ENCODE results near the gene ELF5. TPM values are rescaled to one million over a fixed set of nuclear protein-coding genes. Genes with fewer than 3 reads are reported as not detected.
A peak's percentile ranks its signal among the peaks of the same experiment; 100 is the strongest.

The ELF5 gene
- total RNA-seq, 1 experiment from 2014 or later: not detected

DNA sequence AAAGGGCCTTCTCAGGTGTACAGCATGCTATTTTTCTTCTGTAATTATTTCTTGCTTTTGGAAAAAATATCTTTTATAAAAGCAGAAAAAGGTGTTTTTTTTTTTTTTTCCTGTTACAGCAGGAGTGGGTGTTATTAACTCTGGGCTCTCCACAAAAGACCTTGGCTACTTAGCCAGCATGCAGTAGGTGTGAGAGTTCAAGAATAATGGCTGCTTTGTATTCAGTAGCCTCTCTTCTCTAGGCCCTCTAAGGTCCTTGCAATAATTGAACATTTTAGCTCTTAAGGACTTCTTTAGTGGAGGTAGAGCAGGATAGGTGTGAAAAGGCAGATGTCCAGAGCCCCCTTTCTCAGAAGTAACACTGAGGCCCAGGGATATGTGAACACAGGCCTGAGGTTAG is 3.4 kb downstream of the ELF5 start:
- H3K36me3 ChIP-seq (replicated peaks; ENCODE audit: control insufficient read depth, insufficient read depth, low read length): no peaks in the 10 kb centered on the region
- no peak for DNase-seq
- H3K27me3 ChIP-seq (ENCODE audit: control insufficient read depth, insufficient read depth, low read length): no peaks in the 10 kb centered on the region
- no peak overlapping the region for H3K4me3 ChIP-seq (ENCODE audit: insufficient read depth, low read depth, low read length)

DNA sequence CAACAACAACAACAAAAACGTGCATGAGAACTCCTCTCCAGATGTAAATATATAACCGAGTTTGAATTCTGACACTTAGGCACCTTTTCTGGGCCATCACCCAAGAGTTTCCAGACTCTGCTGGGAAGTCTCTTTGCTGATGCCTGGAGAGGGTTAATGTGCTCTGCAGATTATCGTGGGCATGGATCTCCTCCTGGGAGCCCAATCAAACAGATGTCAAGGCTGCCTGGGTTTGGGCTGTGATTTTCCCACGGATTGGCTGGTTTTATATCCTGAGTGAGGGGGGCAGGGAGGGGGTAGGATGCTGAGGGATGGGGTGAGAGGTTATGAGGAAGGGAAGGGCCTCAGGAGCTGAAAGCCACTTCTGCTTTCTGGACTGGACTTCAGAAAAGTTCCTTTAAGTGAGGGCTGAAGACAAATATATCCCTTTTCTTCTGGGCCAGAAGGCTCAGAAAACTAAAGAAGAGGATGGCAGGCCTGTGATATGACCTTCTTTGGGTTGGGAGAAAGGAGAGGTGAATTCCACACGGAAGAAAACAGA is 4.2 kb downstream of the ELF5 start:
- DNase-seq: no peak
- Histone ChIP-seq H3K4me3 (ENCODE audit: insufficient read depth, low read depth, low read length) (no peak overlapping the region), H3K27me3 (ENCODE audit: control insufficient read depth, insufficient read depth, low read length) (no peaks in the 10 kb centered on the region), H3K36me3 (replicated peaks; ENCODE audit: control insufficient read depth, insufficient read depth, low read length) (no peaks in the 10 kb centered on the region)

DNA sequence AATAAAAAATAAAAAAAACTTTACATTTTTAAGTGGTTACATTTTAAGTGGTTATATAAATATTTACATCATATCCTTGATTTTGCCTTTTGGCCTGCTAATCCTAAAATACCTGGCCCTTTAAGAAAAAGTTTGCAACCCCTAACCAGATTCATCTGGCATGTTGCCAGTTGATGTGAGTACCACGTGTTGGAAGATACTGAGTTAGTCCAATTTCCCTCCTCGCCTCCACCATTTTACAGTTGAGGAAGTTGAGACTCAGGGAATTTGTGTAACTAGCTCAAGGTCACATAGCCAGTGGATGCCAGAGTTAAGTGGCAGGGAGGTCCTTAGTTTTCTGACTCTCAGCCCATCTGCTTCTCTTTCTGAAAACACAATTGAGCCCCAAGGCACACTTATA is 5.1 kb downstream of the ELF5 start:
- Histone ChIP-seq H3K27me3 (ENCODE audit: control insufficient read depth, insufficient read depth, low read length) (no peaks in the 10 kb centered on the region), H3K36me3 (replicated peaks; ENCODE audit: control insufficient read depth, insufficient read depth, low read length) (no peaks in the 10 kb centered on the region), H3K4me3 (ENCODE audit: insufficient read depth, low read depth, low read length) (no peak overlapping the region)
- DNase-seq: no peak

DNA sequence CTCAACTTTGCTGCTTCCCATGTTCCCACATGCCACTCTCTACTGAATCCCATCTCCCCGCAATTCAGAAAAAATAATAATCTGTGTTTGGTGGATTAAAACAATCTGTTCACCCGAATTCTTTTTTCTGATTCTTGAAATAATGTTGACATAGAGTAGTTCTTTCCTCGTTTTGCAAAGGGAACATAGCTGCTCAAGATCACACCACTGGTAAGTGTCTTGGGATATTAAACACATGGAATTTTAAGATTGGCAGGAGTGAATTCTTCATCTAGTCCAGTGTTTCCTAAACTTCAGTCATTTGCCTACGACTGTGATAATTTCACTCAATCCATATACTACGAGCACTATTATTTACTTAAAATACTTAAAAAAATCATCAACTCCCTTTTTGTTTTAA is 6.0 kb downstream of the ELF5 start:
- Histone ChIP-seq H3K36me3 (replicated peaks; ENCODE audit: control insufficient read depth, insufficient read depth, low read length) (no peaks in the 10 kb centered on the region), H3K4me3 (ENCODE audit: insufficient read depth, low read depth, low read length) (no peak overlapping the region), H3K27me3 (ENCODE audit: control insufficient read depth, insufficient read depth, low read length) (no peaks in the 10 kb centered on the region)
- no peak for DNase-seq

DNA sequence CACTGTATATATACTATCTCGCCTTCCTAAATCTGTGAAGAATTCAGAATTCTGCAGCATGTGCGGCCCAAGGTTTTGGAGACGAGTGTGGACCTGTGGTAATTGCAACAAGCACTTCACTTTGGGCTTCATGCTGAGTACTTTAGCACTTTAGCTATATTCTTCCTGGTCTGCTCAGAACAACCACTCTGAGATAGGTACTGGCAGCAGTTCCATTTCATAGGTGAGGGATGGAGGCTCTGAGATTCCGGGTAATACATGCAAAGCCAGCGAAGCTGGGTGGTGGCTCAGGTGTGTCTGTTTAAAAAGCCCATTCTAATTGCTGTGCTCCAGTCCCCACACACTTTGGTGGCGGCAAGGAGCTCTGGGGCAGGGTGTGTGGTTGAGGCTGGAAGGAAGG is 6.4 kb downstream of the ELF5 start:
- Histone ChIP-seq H3K36me3 (replicated peaks; ENCODE audit: control insufficient read depth, insufficient read depth, low read length) (no peaks in the 10 kb centered on the region), H3K4me3 (ENCODE audit: insufficient read depth, low read depth, low read length) (no peak overlapping the region), H3K27me3 (ENCODE audit: control insufficient read depth, insufficient read depth, low read length) (no peaks in the 10 kb centered on the region)
- no peak for DNase-seq

DNA sequence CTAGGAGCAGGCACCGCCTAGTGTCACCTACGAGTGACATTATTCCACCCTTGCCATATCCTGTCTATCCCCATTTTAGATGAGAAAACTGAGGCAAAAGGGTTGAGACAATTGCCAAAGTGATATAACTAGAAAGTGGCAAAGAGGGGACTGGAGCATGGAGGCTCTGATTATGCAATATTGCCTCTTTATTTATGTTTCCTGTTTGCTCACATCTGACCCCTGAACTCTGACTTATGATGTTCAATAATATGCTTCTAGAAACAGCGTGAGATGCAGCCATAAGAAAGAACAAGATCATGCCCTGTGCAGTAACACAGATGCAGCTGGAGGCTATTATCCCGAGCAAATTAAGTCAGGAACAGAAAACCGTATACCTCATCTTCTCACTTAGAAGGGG is 7.7 kb downstream of the ELF5 start:
- H3K27me3 ChIP-seq (ENCODE audit: control insufficient read depth, insufficient read depth, low read length): no peaks in the 10 kb centered on the region
- DNase-seq: no peak
- H3K36me3 ChIP-seq (replicated peaks; ENCODE audit: control insufficient read depth, insufficient read depth, low read length): no peaks in the 10 kb centered on the region
- H3K4me3 ChIP-seq (ENCODE audit: insufficient read depth, low read depth, low read length): no peak overlapping the region

DNA sequence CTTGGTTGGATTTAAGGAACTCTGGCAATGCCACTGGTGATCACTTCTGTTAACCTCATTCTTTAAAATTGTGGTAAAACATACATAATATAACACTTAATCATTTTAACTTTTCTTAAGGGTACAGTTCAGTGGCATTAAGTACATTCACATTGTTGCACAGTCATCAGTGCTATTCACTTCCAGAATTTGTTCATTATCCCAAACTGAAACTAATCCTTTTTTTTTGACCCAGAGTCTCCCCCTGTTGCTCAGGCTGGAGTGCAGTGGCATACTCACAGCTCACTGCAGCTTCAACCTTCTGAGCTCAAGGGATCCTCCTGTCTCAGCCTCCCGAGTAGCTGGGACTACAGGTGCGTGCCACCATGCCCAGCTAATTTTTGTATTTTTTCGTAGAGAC is 10.6 kb downstream of the ELF5 start:
- no peak for DNase-seq
- H3K4me3 ChIP-seq (ENCODE audit: insufficient read depth, low read depth, low read length): no peak overlapping the region
- no peaks in the 10 kb centered on the region for H3K36me3 ChIP-seq (replicated peaks; ENCODE audit: control insufficient read depth, insufficient read depth, low read length)
- H3K27me3 ChIP-seq (ENCODE audit: control insufficient read depth, insufficient read depth, low read length): no peaks in the 10 kb centered on the region

DNA sequence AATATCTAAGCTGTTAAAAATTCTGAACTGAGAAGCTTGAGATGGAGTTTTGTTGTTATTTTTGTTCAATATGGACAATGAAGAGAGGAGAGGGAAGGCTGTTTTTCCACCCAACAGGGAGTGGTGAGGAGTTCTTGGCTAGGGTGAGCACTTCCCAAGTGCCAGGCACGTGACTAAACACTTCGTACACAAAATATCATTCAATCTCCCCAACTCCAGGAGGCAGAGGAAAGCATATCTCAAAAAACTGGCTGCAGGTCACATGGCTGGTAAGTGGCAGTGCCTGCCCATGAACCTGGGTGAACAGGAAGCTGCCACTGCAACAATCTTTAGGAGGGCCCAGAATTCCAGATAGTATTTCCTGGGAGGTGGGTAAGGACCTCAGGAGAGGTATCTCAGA is 11.6 kb downstream of the ELF5 start:
- no peak for DNase-seq
- Histone ChIP-seq H3K4me3 (ENCODE audit: insufficient read depth, low read depth, low read length) (no peak overlapping the region), H3K27me3 (ENCODE audit: control insufficient read depth, insufficient read depth, low read length) (no peaks in the 10 kb centered on the region), H3K36me3 (replicated peaks; ENCODE audit: control insufficient read depth, insufficient read depth, low read length) (no peaks in the 10 kb centered on the region; the same call in 1 of the 2 replicates)

DNA sequence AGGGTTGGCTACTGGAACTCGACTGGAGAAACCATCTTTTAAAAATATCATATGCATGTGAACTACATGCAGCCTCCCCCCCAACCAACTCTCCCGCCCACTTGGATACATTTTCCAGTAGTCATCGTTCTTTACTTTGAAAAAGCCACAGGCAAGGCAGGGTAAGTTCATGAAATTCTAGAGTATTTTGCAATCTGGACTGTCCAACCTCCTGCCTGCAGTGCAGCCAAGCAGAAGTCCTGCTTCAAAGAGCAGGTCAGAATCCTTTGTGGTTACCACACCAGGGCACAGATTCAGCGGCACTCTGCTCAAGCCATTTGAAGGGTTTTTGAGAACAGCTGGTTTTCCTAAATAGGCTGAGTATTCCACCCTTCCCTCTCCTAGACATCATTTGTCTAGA is 12.1 kb downstream of the ELF5 start:
- DNase-seq: no peak
- H3K4me3 ChIP-seq (ENCODE audit: insufficient read depth, low read depth, low read length): no peak overlapping the region
- H3K27me3 ChIP-seq (ENCODE audit: control insufficient read depth, insufficient read depth, low read length): no peaks in the 10 kb centered on the region
- no peaks in the 10 kb centered on the region; the same call in 1 of the 2 replicates for H3K36me3 ChIP-seq (replicated peaks; ENCODE audit: control insufficient read depth, insufficient read depth, low read length)

DNA sequence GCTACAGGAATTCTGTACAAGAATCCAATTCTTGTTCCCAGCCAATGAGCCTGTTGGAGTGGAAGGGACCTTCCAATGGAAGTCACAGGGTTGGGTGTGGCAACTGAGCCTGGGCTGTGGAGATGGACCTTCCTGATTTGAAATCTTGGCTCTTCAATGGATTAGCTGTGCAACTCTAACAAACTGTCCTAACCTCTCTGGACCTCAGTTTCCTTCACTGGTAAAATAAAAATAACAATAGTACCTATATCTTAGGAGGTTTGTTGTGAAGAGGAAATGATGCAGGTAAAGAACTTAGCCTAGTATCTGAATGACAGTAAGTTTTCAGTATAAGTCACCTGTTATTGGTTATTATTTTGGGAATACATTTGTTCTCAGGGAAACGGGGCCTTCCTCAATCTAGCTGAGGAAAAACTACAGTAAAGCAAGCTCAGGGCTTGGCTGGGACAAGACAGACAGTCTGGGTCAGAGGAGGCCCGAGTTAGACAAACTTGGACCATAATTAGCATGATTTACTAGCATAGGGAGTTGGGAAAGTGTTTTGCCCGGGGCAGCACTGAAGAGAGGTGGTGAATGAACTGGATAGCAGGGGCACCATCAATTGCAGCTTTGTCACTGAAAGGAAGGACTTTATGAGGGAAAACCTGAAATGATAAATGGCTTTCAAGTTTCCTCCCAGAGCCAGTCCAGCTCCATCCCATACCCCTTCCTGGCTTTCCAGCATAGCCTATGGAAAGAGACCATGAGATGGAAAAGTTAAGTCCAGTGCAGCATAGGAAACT is 13.7 kb downstream of the ELF5 start:
- Histone ChIP-seq H3K27me3 (ENCODE audit: control insufficient read depth, insufficient read depth, low read length) (no peaks in the 10 kb centered on the region), H3K36me3 (replicated peaks; ENCODE audit: control insufficient read depth, insufficient read depth, low read length) (no peaks in the 10 kb centered on the region; the same call in 1 of the 2 replicates), H3K4me3 (ENCODE audit: insufficient read depth, low read depth, low read length) (no peak overlapping the region)
- no peak for DNase-seq

DNA sequence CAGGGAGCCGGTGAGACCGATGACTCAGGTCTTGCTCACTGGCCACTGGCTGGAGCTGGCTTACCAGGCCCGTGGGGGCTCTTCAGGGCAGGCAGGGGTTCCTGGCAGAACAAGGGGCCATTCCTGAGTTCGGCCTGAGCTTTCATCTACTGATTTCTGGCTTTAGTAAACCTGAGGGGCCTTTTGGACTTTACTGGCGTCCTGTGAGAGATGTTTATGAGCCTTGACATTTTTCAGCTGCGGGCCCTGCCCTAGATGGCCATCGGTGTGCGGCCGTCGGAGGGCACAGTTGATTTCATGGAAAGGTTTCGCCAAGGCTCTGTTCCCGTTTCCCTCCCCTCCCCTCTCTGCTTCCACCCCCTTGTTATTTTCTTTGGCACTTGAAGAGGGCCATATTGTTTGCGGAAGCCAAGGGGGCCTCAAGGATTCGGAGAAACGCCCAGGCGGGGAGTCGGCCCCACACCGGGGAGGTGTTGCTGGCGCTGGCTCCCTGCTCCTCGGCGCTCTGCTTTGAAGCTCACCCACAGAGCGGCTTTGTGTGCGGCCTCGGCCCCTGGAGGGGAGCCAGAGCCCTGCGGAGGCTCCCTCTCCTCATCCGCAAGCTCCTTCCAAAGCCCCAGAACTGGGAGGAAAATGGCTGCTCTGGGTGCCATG is 17.7 kb downstream of the ELF5 start:
- Histone ChIP-seq H3K4me3 (ENCODE audit: insufficient read depth, low read depth, low read length) (no peak overlapping the region), H3K36me3 (replicated peaks; ENCODE audit: control insufficient read depth, insufficient read depth, low read length) (no peaks in the 10 kb centered on the region; the same call in 1 of the 2 replicates)
- peak; percentile 33 for DNase-seq

DNA sequence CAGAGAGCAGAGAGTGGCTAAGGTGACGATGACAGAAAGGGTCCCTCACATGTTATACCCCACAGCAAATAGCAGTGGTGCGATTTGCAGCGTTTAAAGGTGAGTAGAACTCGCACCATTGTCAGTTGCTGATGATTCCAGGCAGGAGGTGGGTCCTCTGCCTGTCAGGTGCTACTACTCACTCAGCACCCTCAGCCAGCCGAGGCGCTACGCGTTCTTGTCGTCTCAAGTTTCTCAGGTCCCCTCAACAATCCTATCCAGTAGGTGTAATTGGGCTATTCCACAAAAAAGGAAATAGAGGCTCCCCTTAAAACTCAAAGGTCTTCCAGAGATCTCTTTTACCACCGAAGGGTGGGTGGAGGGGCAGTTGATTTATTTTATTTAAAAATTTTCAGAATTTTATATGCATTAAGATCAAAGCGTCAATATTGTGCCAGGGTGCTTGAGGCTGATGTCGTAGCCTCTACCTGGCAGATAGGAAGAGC is 18.3 kb downstream of the ELF5 start:
- Histone ChIP-seq H3K4me3 (ENCODE audit: insufficient read depth, low read depth, low read length) (no peak overlapping the region), H3K27me3 (ENCODE audit: control insufficient read depth, insufficient read depth, low read length) (no peaks in the 10 kb centered on the region), H3K36me3 (replicated peaks; ENCODE audit: control insufficient read depth, insufficient read depth, low read length) (no peaks in the 10 kb centered on the region; the same call in 1 of the 2 replicates)
- no peak for DNase-seq

More for the DNA sequence above, 17.7 kb downstream of the ELF5 start:
- no peaks in the 10 kb centered on the region for H3K27me3 ChIP-seq (ENCODE audit: control insufficient read depth, insufficient read depth, low read length)

DNA sequence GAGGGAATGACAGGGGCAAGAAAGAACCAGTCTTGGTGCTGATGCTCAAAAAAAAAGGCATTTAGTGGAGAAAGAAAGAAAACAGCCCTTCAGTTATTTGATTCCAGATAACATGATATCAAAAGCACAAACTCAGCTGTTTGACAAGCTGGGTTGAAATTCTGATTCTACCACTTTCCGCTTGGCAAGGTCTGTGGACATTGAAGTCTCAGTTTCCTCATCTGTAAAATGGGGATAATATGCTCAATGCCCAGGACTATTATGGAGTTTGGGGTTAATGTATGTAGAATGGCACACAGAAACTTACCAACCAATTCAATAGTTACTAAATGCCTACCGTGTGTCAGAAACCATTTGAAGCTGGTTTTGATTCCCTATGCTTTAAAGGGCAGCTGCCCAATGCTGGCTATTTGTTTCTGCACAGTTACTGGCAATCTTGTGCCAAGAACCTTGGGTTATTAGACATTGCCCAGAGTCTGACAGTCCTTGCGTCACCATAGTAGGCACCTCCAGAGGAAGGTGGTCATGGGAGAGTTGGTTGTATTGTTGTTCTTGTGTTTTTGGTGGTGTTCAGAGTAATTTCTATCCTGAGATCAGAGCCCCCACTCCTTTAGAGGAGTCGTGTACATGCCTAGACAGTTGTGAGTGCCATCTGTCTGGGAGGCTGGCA is 19.5 kb downstream of the ELF5 start:
- Histone ChIP-seq H3K36me3 (replicated peaks; ENCODE audit: control insufficient read depth, insufficient read depth, low read length) (no peaks in the 10 kb centered on the region; the same call in 1 of the 2 replicates), H3K4me3 (ENCODE audit: insufficient read depth, low read depth, low read length) (no peak overlapping the region), H3K27me3 (ENCODE audit: control insufficient read depth, insufficient read depth, low read length) (no peaks in the 10 kb centered on the region)
- no peak for DNase-seq

DNA sequence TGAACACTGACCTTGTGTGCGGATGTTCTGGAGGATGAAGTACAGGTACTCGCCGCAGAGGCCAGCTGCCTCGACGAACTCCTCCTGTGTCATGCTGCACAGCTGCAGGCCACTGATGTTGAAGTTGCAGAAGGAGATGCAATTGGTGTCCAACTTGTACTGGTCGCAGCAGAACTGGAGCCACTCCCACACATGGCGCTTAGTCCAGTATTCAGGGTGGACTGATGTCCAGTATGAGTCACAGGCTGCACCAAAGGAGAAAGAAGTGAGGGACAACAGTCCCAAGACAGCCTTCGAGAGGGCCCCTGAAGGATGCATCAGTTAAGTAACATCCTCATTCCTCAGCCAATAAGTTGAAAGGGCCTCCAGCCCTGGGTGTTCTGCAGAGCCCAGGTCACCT is 20.1 kb downstream of the ELF5 start:
- Histone ChIP-seq H3K36me3 (replicated peaks; ENCODE audit: control insufficient read depth, insufficient read depth, low read length) (no peaks in the 10 kb centered on the region; the same call in 1 of the 2 replicates), H3K27me3 (ENCODE audit: control insufficient read depth, insufficient read depth, low read length) (no peaks in the 10 kb centered on the region), H3K4me3 (ENCODE audit: insufficient read depth, low read depth, low read length) (no peak overlapping the region)
- DNase-seq: no peak

Data from H7 (cell line).